Suppressor macrophage treated with lipopolysaccharide for 1 hour (primary cell): Measurements from ENCODE around the gene TOM1L1.
A peak's percentile ranks its signal among the peaks of the same experiment; 100 is the strongest.

ENCODE experiments used
- DNase-seq, 3 donors: peaks; one replicate each; pipeline ENCODE4 v3.0.0-alpha.2; 2020 to 2022

Gene TOM1L1

DNA sequence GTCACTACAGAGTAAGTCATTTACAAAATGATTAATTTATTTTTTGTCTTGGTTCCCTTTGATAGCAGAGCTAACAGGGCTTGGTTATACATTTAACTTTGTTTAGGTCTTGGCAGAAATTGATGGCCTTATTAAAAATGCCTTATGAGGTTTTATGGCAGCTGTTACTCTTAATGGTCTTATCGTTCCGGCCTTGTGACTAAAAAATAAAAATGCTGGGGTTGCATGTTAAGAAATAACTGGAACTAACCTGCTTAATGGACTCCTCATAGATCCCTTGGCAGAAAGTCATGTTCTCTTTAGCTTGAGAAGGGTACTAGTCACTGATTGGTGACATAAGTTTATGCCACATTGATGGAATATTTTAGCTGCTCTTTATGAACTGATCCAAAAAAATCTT, 49.5 kb downstream of the TOM1L1 start:
- DNase-seq: no peak

DNA sequence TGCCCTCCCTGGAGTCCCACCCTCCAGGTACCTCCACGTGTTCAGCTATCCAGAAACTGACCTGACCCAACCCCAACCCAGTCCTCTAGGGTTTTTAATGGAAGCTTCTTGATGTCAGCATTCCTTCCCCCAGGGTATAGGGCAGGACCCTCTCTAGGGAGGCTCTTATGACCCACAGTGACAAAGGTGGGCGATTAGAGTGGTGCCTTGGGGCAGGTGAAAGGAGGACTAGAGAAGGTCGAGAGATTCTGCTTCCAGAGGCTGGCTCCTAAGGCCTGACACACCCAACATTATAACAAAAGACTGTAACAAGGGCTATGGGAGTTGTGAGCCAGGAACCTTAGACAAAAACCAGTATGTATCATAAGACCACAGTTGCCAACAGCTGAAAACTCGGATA, 50.6 kb downstream of the TOM1L1 start:
- DNase-seq: no peak

DNA sequence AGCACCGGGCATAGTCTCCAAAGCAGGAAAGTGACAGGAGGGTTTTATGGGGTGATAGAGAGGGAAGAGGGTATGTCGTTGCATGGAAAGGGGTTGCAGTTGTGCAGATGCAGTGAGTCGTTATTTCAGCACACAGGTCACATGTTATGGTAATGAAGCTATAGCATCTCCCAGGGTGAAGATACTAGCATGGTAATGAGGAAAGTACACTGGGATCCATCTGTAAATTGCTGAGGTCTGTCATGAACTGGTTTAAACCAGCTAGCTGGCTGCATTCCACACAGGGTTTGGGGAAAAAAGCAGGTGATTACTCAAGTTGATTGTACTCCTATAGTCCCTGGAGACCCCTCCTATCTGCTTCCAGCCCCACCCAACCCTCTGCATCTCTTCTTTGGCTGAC, 56.1 kb downstream of the TOM1L1 start:
- no peak for DNase-seq

DNA sequence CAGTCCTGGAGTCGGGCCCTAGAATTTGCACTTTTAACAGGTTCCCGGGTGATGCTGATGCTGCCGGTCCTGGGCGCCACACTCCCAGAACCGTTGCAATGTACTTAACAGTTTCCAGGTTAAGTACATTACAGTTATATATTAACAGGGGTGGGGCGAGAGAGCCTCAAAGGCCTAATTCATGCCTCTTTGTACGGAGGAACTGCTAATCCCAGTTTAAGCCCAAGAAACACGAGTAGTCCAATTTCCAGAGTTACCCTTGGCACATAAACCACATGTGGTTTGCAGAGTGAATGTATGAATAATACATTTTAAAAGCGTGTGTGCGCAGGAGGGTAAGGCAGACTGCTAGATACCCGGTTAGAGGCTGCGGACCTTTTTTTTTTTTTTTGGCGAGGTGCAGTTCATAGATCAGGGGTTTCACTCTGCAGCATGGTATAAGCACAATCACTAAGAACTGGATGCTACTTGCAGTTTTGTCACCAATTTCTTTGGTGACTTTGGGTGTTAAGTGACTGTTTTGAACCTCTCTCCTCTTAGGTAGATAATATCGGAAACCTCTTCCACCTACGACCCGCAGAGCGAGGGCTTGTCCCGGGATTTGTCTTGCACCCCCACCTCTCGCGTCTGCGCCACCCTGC, 67.1 kb downstream of the TOM1L1 start:
- peak in 2 of 3 donors; percentile 6 to 10 for DNase-seq

DNA sequence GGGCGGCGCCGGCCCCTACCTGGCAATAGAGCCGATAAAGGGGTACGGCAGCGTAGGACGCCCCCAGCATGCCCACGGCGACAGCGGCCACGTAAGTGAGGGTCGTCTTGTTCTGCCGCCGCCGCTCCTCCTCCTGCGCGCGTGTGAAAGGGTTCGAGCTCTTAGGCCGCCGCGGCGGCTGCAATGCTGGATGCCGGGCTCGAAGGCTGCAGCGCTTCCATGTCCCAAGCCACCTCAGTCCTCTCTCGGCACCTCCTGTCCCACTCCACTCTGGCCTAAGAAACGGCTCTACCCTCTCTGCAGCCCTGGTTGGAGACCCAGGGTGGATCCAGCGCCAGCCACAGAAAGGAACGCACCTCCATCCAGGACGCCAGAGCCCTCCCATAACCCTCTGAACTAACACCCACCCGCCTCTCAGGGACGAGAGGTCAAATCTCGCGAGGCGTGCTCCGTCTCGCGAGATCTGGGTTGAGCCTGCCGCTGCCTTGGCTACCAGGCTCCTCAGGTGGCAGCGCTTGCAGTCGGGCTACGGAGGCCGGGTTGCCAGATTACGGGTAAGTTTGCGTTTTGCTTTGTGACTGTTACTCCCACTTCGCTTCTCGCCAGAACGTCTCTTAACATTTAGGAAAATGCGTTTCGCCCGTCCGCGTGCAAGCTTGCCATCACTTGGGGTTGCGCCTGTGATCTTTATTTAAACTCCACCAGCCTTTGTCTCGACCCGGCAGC, 67.8 kb downstream of the TOM1L1 start, which contains the start of the genes COX11 and STXBP4:
Gene COX11, minus strand, starts transcription at position 393 of the 726 bp plus-strand sequence. Its CDS starts 8 bp downstream, at position 385.
Gene STXBP4, plus strand, starts transcription at position 504 of the 726 bp plus-strand sequence. CDS start 17,455 bp downstream, outside the sequence.
- DNase-seq: peak; percentile 96 to 99 (median 97)

DNA sequence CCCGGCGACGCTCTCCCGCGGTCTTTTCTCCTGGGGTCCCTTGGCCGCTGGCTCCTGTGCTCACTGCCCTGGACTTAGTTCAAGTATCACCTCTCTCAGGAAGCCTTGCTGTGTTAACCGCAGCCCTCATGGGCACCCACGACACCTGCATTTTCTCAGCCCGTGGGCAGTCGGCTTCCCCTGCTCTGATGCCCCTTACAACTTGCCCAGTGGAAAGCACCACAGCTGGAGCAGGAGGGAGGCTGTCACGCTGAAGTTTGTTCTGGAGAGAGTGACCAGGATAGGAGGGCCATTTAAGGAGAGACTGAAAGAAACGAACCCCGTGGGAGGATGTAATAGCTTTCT, 68.3 kb downstream of the TOM1L1 start:
- peak; percentile 17 to 48 (median 24) for DNase-seq

DNA sequence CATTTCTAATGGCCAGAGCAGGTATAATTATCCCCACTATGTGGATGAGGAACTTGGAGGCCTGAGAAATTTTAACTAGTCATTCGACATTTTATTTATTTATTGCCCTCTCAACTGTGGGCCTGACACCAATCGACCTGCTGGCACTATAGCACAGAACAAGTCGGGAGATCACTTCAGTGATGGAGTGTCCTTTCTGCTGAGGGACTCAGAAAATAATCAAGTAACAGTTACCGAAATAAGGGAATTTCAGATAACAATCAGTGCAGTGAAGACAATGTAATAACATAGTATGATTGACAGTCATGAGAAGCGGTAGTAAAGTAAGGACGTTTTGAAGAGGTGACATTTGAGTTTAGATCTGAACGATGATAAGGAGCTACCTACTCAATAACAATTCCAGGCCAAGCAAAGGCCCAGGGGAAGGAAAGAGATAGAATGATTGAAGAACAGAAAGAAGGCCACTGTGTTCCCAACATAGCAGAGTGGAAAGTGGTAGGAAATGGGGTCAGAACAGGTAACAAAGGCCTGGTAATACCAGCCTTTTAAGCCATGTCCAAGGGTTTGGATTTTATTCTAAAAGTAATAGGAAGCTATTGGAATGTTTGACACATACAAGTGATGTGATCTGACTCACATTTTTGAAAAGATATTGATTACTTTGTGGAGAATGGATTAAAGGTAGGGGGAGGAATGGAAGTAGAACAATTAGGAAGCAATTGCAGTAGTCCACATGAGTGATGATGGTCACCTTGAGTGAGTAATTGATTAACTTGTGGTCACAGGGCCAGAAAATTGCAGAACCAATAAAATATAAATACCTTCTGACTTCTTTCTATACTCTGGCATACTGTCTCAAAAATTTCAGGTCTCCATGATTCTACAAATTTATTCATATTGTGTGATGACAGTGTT, 69.3 kb downstream of the TOM1L1 start:
- DNase-seq: no peak

DNA sequence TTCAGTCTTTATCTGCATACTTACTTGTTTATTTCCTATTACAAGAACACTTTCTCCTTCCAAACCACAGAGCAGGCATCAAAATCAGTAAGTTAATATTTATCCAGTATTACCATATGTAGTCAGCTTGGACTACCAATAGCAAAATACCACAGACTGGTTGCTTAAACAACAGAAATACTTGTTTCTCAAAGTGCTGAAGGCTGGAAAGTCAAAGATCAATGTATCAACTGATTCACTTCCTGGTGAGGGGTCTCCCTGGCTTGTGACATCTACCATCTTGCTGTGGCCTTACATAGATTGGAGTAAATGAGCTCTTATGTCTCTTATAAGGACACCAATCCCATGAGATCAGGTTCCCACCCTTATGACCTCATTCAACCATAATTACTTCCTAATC, 70.5 kb downstream of the TOM1L1 start:
- no peak for DNase-seq

DNA sequence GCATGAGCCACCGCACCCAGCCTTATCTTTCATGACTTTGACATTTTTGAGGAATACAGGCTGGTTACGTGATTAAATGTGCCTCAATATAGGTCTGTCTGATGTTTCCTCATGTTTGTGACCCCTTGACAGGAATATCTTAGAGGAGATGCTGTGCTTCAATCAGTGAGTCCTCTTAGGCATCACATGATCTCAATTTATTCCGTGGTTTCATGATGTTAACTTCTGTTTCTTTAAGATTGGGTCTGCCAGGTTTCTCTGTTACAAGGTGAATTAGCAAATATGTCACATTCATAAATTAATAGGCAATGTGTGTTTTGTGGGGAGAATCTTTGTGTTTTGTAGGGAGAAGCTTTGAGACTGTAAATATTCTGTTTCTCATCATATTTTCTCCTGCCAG, 71.2 kb downstream of the TOM1L1 start:
- DNase-seq: no peak

DNA sequence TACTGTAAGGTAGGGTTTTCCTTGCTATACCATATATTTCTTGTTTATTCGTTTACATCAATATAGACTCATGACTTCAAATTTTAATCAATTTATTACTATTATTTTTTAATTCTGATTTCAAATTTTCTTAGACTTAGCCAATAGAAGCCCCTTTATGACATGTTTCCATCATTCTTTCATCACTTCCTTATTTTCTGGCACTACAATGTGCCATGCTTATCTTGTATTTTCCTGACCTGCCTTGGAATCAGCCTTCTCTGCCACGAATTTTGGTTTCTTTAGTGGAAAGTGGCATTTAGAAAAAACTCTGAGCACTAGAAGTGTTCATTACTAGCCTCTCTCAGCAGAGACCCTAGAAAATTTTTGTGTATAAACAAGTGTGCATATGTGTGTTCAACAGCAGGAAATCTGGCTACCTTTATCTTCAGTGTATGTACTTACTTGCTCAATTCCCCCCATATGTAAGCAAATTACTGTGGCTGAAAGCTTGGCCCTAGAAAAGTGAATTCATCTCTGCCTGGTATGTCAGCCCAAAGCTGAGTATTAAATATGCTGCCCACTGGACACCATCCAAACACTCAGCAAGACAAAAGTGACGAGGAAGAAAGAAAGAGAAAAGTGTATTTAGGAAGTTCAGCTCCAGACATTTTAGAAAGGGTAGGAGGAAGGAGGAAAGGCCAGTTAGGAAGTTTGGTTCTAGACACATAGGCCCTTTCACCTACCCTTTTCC, 71.9 kb downstream of the TOM1L1 start:
- DNase-seq: no peak

DNA sequence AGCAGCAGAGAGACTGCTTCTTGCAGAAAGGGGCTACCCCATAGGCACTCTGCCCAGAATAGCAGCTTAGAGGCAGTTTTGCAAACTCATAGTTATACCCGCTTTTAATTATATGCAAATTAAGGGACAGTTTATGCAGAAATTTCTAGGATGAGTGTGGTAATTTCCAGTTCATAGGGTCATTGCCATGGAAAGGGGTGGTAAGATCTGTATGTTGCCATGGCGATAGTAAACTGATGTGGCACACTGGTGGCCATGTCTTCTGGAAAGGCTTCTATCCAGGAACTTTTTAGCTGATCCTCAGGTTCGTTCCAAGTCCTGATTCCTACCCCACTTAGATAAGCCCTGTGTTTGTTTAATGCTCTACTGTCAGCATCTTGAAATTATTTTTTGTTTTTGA, 74.1 kb downstream of the TOM1L1 start:
- DNase-seq: no peak

DNA sequence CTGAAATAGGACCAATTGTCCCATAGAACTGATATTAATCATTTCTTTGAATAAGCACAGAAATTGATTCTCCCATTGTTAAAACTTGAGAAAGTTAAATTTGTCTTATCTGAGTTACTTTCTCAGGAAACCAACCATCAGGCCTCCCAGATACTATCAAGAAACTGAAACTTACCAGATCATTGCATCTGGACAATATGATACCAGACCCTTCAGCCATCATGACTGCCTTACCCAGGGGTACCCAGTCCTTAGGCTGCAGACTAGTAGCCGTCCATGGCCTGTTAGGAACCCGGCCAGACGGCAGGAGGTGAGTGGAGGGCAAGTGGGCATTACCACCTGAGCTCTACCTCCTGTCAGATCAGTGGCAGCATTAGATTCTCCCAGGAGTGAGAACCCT, 75.7 kb downstream of the TOM1L1 start:
- no peak for DNase-seq

DNA sequence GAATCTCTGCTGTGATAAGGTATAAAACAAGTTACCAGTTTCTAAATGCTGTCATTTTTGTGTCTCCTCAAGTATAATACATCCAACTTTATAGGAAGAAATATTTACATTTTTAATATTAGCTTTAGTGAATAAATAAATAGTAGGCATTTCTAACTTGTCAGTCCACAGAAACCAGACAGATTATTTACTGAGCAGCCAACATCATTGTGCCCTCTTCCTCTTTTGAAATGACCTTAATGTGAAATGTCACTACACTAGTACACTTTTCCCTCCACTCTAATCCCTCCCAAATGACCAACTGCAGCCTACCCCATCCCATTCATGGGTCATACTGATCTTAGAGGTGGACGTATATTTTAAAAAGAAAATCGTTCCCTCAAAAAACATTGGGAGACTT, 77.1 kb downstream of the TOM1L1 start:
- DNase-seq: no peak

DNA sequence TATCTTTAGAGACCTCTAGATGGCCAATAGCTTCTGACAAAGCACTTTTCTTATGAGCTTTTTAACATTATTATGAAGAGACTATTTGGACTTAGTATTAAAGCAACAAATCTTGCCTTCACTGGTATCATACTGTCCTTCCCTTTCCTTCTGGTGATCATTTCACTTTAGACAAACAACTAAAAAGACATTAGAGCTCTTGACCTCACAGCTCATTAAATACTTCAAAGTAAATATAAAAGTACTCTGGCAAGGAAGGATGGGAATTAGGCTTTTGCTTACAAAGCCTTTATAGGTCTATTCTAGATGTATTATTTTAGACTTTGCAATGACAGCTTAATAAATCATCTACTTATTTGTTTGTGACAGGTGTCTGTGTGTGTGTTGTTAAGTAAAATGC, 79.0 kb downstream of the TOM1L1 start:
- DNase-seq: no peak

DNA sequence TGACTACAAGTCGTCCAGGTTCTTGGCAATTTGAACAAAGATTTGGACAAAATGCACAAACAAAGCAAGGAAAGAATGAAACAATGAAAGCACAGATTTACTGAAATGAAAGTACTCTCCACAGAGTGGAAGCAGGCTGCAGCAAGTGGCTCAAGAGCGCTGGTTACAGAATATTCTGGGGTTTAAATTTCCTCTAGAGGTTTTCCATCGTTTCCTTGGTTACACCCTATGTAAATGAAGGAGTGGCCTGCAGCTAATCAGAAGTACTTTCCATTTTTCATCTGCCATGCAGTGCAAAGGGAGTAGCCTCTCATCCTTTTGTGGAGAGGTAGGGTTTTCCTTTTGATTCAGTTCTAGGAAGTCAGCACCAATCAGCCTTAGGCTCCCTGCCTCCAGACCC, 79.7 kb downstream of the TOM1L1 start:
- DNase-seq: no peak

DNA sequence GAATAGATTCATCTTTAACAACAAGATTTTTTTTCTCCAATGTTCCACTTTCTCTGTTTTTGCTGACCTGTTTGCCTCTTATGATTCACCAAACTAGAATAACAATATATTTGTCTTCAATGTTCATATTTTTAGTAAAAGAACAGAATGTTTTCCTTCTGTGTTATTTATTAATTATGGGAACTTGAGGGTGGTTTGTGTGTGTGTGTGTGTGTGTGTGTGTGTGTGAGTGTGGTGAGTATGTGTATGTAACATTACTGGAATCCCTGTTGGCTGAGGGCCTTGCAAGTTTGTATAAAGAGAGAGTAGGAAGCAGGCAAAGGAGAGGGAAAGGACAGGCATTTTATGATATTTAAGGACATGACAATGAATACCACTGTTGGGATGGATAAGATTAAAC, 81.7 kb downstream of the TOM1L1 start:
- DNase-seq: no peak

DNA sequence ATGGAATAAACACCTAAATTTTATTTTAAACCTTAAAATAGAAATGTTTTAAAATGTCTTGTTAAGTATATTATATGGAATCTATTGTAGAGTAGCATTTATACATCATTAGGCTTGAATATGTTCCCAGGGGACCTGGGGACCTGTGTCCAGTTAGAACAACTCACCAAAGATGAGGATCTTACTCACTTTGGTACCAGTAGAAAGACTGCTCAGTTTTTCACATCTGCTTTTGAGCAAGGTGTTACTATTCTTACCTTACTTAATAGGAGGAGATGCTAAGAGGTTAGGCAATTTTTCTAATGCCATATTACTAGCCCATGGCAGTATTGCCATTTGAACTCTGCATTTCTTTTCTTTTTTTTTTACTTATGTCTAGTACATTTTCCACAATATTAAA, 82.6 kb downstream of the TOM1L1 start:
- DNase-seq: no peak

DNA sequence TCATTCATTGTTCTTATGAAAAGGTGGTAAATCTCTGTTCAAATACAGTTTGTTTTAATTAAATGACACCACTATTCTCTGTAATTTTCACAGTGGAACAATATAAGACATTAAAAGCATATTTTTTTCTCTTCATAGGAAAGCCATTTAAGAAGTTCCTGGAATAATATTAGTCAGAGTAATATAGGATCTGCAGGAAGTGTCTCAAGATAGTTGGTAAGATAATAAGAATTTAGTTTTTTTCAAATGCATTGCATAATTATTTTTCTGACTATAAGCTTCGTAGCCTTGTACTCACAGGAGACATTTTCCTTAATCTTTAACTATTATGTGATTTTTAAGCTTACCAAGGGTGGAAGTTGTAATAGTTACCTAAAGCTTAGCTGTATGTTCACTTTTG, 84.8 kb downstream of the TOM1L1 start:
- DNase-seq: no peak

DNA sequence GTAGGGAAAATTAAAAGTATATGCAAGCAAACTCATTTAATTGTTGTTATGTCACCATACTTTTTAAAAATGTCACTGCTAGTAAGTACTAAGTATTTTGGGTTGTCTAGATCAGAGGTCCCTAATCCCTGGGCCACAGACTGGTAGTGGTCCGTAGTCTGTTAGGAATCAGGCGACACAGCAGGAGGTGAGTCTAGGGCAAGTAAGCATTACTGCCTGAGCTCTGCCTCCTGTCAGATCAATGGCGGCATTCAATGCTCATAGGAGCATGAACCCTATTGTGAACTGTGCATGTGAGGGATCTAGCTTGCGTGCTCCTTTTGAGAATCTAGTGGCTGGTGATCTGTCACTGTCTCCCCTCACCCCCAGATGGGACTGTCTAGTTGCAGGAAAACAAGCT, 89.5 kb downstream of the TOM1L1 start:
- no peak for DNase-seq

DNA sequence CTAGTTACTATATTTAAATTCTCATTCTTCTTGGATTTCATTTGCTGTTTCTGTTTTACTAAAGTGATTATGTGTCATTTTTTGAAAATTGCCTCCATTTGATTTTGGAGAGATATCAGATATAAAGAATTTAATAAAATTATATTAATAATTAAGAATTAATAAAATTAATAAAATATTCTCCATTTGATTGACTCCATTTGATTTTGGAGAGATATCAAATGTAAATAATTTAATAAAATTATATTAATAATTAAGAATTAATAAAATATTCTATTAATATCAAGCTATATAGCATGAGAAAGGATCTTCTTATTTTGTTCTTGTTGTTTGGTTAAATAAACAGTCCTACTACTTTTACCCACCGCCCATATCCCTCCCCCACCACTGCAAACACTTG, 90.9 kb downstream of the TOM1L1 start:
- no peak for DNase-seq

DNA sequence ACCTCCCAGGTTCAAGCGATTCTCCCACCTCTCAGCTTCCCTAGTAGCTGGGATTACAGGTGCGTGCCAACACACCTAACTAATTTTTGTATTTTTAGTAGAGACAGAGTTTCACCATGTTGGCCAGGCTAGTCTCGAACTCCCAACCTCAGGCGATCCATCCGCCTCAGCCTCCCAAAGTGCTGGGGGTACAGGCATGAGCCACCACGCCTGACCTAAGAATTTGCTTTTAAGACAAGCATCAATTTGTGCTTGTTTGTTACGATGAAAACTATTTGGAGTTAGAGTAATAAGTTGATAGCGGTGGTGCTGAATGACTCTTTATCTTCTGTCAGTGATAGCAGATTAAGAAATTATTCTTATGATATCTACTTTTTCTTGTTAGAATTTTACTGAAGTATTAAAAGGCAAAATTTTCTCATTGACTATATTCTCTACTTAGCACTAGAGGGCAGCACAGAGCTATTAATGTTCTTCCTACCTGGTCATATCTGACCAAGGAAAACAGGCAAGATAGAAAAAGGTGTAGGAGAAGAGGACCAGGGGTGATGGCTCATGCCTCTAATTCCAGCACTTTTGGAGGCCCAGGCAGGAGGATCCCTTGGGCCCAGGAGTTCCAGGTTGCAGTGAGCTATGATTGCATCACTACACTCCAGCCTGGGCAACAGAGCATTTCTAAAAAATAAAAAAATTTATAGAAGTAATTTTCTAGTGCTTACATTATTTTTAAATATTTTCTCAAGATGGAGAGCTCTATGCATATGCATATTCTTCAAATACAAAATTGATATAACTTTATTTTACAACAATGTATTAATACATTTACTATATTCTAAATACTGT, 92.4 kb downstream of the TOM1L1 start:
- DNase-seq: peak; percentile 62 to 77 (median 64)

DNA sequence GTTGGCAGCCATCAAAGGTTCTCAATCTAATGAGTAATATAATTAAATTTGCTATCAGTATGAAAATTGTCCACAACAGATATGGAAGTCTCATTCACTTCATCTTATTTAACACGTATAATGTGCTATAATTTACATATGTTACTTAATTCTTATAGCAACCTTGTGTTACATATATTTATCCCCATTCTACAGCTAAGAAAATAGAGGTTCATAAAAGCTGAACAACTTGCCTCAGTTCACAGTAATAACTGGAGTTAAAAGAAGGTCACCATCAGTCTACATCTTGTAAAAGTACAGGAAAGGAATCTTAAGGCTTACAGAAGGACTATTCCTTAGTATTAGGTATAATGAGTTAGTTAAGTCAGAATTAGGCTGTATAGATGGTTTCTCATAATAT, 95.8 kb downstream of the TOM1L1 start:
- no peak for DNase-seq
